Neuronal stem cell (in vitro differentiated cells): ENCODE data around the gene SERPIND1.

Experiments used
- DNase-seq: peaks from one replicate; pipeline ENCODE4 v3.0.0-alpha.2; 2013; ENCODE audit warnings: low spot score
- H2AFZ ChIP-seq: one replicate; pipeline ENCODE4 v1.6.1; 2013; ENCODE audit warnings: mild to moderate bottlenecking, low read length, inconsistent platforms
- H2AK5ac ChIP-seq: 2 replicates; pipeline ENCODE4 v1.6.1; 2013; ENCODE audit warnings: low read depth, mild to moderate bottlenecking, inconsistent platforms, low read length, moderate library complexity, mixed read lengths
- H2BK120ac ChIP-seq: 2 replicates; pipeline ENCODE4 v1.6.1; 2013; ENCODE audit warnings: low read depth, mild to moderate bottlenecking, inconsistent platforms, low read length, moderate library complexity, mixed read lengths
- H2BK12ac ChIP-seq: one replicate; pipeline ENCODE4 v1.6.1; 2013; ENCODE audit warnings: low read length, inconsistent platforms
- H2BK15ac ChIP-seq: 2 replicates; pipeline ENCODE4 v1.6.1; 2013; ENCODE audit warnings: mild to moderate bottlenecking, low read length, inconsistent platforms, mixed read lengths
- H2BK5ac ChIP-seq: one replicate; pipeline ENCODE4 v1.6.1; 2013; ENCODE audit warnings: inconsistent platforms, mild to moderate bottlenecking, low read length, moderate library complexity
- H3K14ac ChIP-seq: one replicate; pipeline ENCODE4 v1.6.1; 2013; ENCODE audit warnings: low read length, inconsistent platforms
- H3K18ac ChIP-seq: 2 replicates; pipeline ENCODE4 v1.6.1; 2013; ENCODE audit warnings: low read length, inconsistent platforms
- H3K23ac ChIP-seq: 2 replicates; pipeline ENCODE4 v1.6.1; 2013; ENCODE audit warnings: low read depth, mild to moderate bottlenecking, mixed read lengths, low read length, inconsistent platforms; ENCODE audit not compliant: poor library complexity
- H3K27ac ChIP-seq: replicated peaks from 3 replicates; pipeline ENCODE4 v1.5.1; 2013; ENCODE audit warnings: low read length, inconsistent platforms
- H3K27me3 ChIP-seq, 3 experiments: 2 replicates each; pipeline ENCODE4 v1.6.1; 2013; ENCODE audit warnings: low read length in 3 of 3, mild to moderate bottlenecking in 2 of 3, inconsistent platforms in 1 of 3, low read depth in 1 of 3, mixed read lengths in 1 of 3, moderate library complexity in 1 of 3; ENCODE audit not compliant: control insufficient read depth in 3 of 3, insufficient read depth in 3 of 3
- H3K36me3 ChIP-seq, 2 donors: replicated peaks in 1 of 2; 2 replicates each; pipeline ENCODE4 v1.6.1; 2013; ENCODE audit warnings: low read length in 2 of 2; ENCODE audit not compliant: control insufficient read depth in 2 of 2, insufficient read depth in 2 of 2
- H3K4ac ChIP-seq: 2 replicates; pipeline ENCODE4 v1.6.1; 2013; ENCODE audit warnings: inconsistent platforms, mild to moderate bottlenecking, low read length, moderate library complexity
- H3K4me1 ChIP-seq, 2 donors: 1 replicate in 1 of 2; 2 replicates in 1 of 2; pipeline ENCODE4 v1.6.1; 2013; ENCODE audit warnings: low read length in 2 of 2, low read depth in 1 of 2; ENCODE audit not compliant: control insufficient read depth in 2 of 2, insufficient read depth in 1 of 2
- H3K4me2 ChIP-seq: one replicate; pipeline ENCODE4 v1.6.1; 2013; ENCODE audit warnings: mild to moderate bottlenecking, low read length, inconsistent platforms; ENCODE audit not compliant: insufficient read depth, poor library complexity, severe bottlenecking
- H3K4me3 ChIP-seq, 2 donors: 2 replicates each; pipeline ENCODE4 v1.5.1; 2013; ENCODE audit warnings: low read length in 2 of 2, mild to moderate bottlenecking in 2 of 2, inconsistent platforms in 1 of 2, moderate library complexity in 1 of 2
- H3K79me1 ChIP-seq: one replicate; pipeline ENCODE4 v1.6.1; 2013; ENCODE audit warnings: low read depth, mild to moderate bottlenecking, inconsistent platforms, low read length, moderate library complexity
- H3K9ac ChIP-seq: one replicate; pipeline ENCODE4 v1.6.1; 2013; ENCODE audit warnings: mild to moderate bottlenecking, low read depth, low read length, inconsistent platforms; ENCODE audit not compliant: poor library complexity
- H3K9me3 ChIP-seq, 2 donors: replicated peaks in 1 of 2; 2 replicates each; pipeline versions ENCODE3 to v1.6.1; 2013; ENCODE audit warnings: low read length in 2 of 2, mild to moderate bottlenecking in 2 of 2, inconsistent platforms in 1 of 2, low read depth in 1 of 2, mixed read lengths in 1 of 2, moderate library complexity in 1 of 2; ENCODE audit not compliant: control insufficient read depth in 2 of 2, insufficient read depth in 1 of 2
- H4K8ac ChIP-seq: one replicate; pipeline ENCODE4 v1.6.1; 2013; ENCODE audit warnings: low read depth, mild to moderate bottlenecking, inconsistent platforms, low read length, moderate library complexity
- H4K91ac ChIP-seq: one replicate; pipeline ENCODE4 v1.6.1; 2013; ENCODE audit warnings: low read length, low read depth, mild to moderate bottlenecking, inconsistent platforms; ENCODE audit not compliant: poor library complexity
- WGBS, 2 donors: extraction: QIAGEN DNeasy Blood & Tissue Kit; methylation state at CpG; one replicate each; pipeline ENCODE4 v1.1.7; 2013; ENCODE audit warnings: missing lambda C conversion rate in 2 of 2, mixed read lengths in 1 of 2; ENCODE audit not compliant: insufficient read length in 2 of 2, insufficient replicate concordance in 1 of 2; ENCODE audit errors: extremely low coverage in 2 of 2; 5-methylcytosine and 5-hydroxymethylcytosine counted together

Gene SERPIND1

DNA sequence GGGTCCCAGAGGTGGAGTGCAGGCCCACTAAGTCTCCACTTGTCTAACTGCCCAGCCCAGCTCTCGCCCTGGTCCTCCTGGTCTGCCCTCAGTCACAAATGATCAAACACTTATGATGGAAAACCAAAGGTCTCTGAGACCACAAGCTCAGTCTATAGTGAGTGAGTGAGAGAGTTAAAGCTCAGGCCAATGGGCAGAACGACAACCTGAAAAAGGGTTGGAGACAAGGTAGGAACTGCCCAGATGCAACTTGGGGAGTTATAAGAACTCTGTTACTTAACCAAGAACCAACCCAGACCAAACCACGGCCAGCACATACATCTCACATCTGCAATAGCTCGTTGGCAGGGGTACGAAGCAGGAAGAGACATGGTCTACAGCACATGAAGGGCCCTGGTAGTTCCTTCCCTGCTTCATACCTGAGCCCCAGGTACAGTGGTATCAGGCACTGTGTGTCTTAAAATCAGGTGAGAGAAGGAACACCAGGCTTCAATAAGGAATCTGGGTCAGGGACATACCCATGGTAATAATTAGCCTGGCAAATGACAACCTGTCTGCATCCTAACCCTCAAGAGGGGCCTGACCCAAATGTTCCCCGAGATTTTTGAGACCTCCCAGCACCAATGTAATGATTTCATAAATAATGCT lies 35.7 kb downstream of the SERPIND1 start:
- H2BK15ac ChIP-seq: no peak overlapping the region
- H2AK5ac ChIP-seq: no peak overlapping the region
- no peak overlapping the region for H2BK120ac ChIP-seq
- no peaks in the 10 kb centered on the region for H3K27me3 ChIP-seq
- H3K27ac ChIP-seq: no peak overlapping the region
- no peak overlapping the region for H2BK12ac ChIP-seq
- no peak overlapping the region for H3K4me2 ChIP-seq
- no peak overlapping the region for H3K14ac ChIP-seq
- no peak overlapping the region for H2BK5ac ChIP-seq
- no peak overlapping the region for H4K8ac ChIP-seq
- H3K4ac ChIP-seq: no peak overlapping the region
- no peak overlapping the region for H4K91ac ChIP-seq
- peaks cover 19 to 88% of the 10 kb centered on the region in 2 donors for H3K36me3 ChIP-seq
- no peak for DNase-seq
- H3K4me1 ChIP-seq: no peaks in the 10 kb centered on the region
- H3K9ac ChIP-seq: no peak overlapping the region
- H3K4me3 ChIP-seq: no peak overlapping the region
- H3K79me1 ChIP-seq: peaks cover 2% of the 10 kb centered on the region
- no peaks in the 10 kb centered on the region for H3K9me3 ChIP-seq
- no CpG with 5 or more reads among the region's 6 CpGs for WGBS, 2 donors
- H3K18ac ChIP-seq: no peak overlapping the region
- H2AFZ ChIP-seq: no peak overlapping the region
- no peak overlapping the region for H3K23ac ChIP-seq

DNA sequence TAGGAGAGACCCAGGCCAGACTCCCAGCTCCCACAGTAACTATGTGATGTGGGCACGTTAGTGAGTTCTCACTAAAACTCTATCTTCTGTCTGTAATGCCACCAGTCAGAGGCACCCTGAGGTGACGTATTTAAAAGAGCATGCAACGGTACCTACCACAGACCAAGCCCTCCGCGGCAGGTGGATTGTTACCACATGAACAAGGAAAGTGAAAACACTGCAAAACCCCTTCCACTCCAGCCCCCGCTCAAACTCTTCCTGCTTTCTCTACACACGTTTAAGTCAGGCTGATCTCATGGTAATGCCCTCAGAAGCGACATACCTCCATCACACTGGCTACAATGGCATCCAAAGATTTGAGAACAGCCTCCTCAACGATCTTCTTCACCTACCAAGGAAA lies 36.7 kb downstream of the SERPIND1 start:
- Histone ChIP-seq H3K23ac (no peak overlapping the region), H2AK5ac (no peak overlapping the region), H2BK15ac (no peak overlapping the region), H3K9ac (no peak overlapping the region), H3K4me3 (no peak overlapping the region), H3K9me3 (no peaks in the 10 kb centered on the region), H4K8ac (no peak overlapping the region), H3K36me3 (peaks cover 18 to 87% of the 10 kb centered on the region in 2 donors), H3K4me2 (no peak overlapping the region), H2BK5ac (no peak overlapping the region), H3K4me1 (no peaks in the 10 kb centered on the region), H3K18ac (no peak overlapping the region), H3K4ac (no peak overlapping the region), H2BK12ac (no peak overlapping the region), H3K79me1 (no peaks in the 10 kb centered on the region), H3K27me3 (no peaks in the 10 kb centered on the region), H2AFZ (no peak overlapping the region), H3K14ac (no peak overlapping the region), H3K27ac (no peak overlapping the region), H4K91ac (no peak overlapping the region), H2BK120ac (no peak overlapping the region)
- DNase-seq: no peak
- WGBS, 2 donors: no CpG with 5 or more reads among the region's 9 CpGs

DNA sequence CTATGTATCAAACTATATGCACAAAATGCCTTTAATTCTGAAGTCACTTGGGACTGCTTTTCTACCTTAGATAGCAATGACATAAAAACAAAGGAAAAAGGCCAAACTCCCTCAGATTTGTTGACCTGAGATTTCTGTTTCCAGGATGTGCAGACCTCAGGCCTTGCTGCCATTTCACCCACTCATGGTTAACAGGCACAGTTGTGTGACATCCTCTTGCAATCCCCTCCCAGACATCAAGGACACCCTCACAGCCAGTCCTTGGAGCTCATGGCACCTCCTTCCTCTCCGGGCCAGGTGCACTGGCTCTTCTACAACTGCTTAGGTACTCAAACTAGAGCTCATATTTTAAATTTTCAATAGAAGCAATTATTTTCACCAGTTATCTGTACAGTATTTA lies 37.3 kb downstream of the SERPIND1 start:
- Histone ChIP-seq H3K18ac (no peak overlapping the region), H3K23ac (no peak overlapping the region), H2AK5ac (no peak overlapping the region), H3K4ac (no peak overlapping the region), H2BK5ac (no peak overlapping the region), H3K4me1 (no peaks in the 10 kb centered on the region), H3K9ac (no peak overlapping the region), H3K4me2 (no peak overlapping the region), H2BK120ac (no peak overlapping the region), H3K27me3 (no peaks in the 10 kb centered on the region), H2BK12ac (no peak overlapping the region), H4K91ac (no peak overlapping the region), H2AFZ (no peak overlapping the region), H3K79me1 (no peaks in the 10 kb centered on the region), H3K36me3 (peaks cover 18 to 86% of the 10 kb centered on the region in 2 donors), H3K9me3 (no peaks in the 10 kb centered on the region), H3K27ac (no peak overlapping the region), H4K8ac (no peak overlapping the region), H3K14ac (no peak overlapping the region), H2BK15ac (no peak overlapping the region), H3K4me3 (no peak overlapping the region)
- WGBS, 2 donors: no CpG with 5 or more reads among the region's 1 CpG
- no peak for DNase-seq

DNA sequence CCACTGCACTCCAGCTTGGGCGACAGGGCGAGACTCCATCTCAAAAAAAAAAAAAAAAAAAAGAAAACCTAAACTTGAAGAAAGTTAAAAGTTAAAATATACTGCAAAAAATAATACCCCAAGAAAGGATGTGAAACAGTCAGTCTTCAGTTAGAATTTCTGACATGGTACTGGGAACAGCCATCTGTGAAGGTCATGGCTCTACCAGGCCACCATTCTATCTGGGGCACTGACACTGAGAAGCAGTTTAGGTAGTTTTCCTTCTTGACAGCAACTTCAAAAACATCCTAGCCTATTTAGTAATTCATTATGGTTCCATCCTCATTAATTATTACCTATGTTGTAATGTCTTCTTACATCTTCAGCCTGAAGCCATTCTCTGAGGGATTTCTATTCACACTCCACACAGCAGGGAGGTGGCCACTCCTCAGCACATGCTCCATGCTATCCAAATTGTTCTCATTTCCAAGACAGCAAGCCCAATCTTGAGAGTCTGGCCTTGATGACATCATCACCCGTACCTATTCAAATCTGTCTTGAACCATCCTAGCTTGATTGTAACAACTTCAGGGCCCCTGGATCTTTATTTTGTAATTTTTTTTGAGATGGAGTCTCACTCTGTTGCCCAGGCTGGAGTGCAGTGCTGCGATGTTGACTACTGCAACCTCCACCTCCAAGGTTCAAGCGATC lies 38.2 kb downstream of the SERPIND1 start:
- H2AFZ ChIP-seq: no peak overlapping the region
- H3K9ac ChIP-seq: no peak overlapping the region
- no peak overlapping the region for H2BK12ac ChIP-seq
- H2BK15ac ChIP-seq: no peak overlapping the region
- H3K18ac ChIP-seq: no peak overlapping the region
- no peak overlapping the region for H2BK120ac ChIP-seq
- WGBS, 2 donors: no CpG with 5 or more reads among the region's 5 CpGs
- H4K91ac ChIP-seq: no peak overlapping the region
- no peak overlapping the region for H3K4me2 ChIP-seq
- H3K79me1 ChIP-seq: no peaks in the 10 kb centered on the region
- no peaks in the 10 kb centered on the region for H3K27me3 ChIP-seq
- no peaks in the 10 kb centered on the region for H3K4me1 ChIP-seq
- no peak overlapping the region for H3K23ac ChIP-seq
- no peak overlapping the region for H4K8ac ChIP-seq
- no peak overlapping the region for H3K27ac ChIP-seq
- H3K14ac ChIP-seq: no peak overlapping the region
- no peak overlapping the region for H2BK5ac ChIP-seq
- no peaks in the 10 kb centered on the region for H3K9me3 ChIP-seq
- no peak for DNase-seq
- no peak overlapping the region for H2AK5ac ChIP-seq
- H3K4ac ChIP-seq: no peak overlapping the region
- H3K36me3 ChIP-seq: peaks cover 16 to 86% of the 10 kb centered on the region in 2 donors
- no peak overlapping the region for H3K4me3 ChIP-seq
